ENCODE measurements around the gene NCF4. TPM values are rescaled to one million over a fixed set of nuclear protein-coding genes. Genes with fewer than 3 reads are reported as not detected.

NCF4 gene
- total RNA-seq, 4 donors from 2014 or later = 4.4 to 175 (median 13.0) TPM

GRCh38 chr22:36856121-36856791 lies 4.5 kb upstream of the NCF4 start:
- Histone ChIP-seq H3K27ac (no peak overlapping the region), H3K36me3 (no peaks in the 10 kb centered on the region), H3K4me3 (peak overlapping the region in 1 of 4 donors; percentile 10), H3K4me1 (no peaks in the 10 kb centered on the region), H3K9me3 (no peaks in the 10 kb centered on the region), H3K27me3 (no peaks in the 10 kb centered on the region)
- peak; percentile 88 to 95 (median 95) for DNase-seq
- TF ChIP-seq, protein P1, sequence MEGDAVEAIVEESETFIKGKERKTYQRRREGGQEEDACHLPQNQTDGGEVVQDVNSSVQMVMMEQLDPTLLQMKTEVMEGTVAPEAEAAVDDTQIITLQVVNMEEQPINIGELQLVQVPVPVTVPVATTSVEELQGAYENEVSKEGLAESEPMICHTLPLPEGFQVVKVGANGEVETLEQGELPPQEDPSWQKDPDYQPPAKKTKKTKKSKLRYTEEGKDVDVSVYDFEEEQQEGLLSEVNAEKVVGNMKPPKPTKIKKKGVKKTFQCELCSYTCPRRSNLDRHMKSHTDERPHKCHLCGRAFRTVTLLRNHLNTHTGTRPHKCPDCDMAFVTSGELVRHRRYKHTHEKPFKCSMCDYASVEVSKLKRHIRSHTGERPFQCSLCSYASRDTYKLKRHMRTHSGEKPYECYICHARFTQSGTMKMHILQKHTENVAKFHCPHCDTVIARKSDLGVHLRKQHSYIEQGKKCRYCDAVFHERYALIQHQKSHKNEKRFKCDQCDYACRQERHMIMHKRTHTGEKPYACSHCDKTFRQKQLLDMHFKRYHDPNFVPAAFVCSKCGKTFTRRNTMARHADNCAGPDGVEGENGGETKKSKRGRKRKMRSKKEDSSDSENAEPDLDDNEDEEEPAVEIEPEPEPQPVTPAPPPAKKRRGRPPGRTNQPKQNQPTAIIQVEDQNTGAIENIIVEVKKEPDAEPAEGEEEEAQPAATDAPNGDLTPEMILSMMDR (IDR thresholded peaks at IDR 0.05) = peak; percentile 100
- no peak for TF ChIP-seq POLR2A (IDR thresholded peaks at IDR 0.05)

- Histone ChIP-seq H3K4me3 (peak overlapping the region in 1 of 4 donors; percentile 10), H3K9me3 (no peaks in the 10 kb centered on the region), H3K4me1 (no peaks in the 10 kb centered on the region), H3K27ac (no peak overlapping the region), H3K36me3 (no peaks in the 10 kb centered on the region), H3K27me3 (no peaks in the 10 kb centered on the region)
- no peak for DNase-seq
- TF ChIP-seq, protein P1 (IDR thresholded peaks at IDR 0.05) = no peak
- no peak for TF ChIP-seq POLR2A (IDR thresholded peaks at IDR 0.05)
Measured at GRCh38 chr22:36856792-36857135, 4.0 kb upstream of the NCF4 start.

GRCh38 chr22:36858156-36858555 lies 2.6 kb upstream of the NCF4 start:
- H3K4me1 ChIP-seq = no peaks in the 10 kb centered on the region
- no peak for DNase-seq
- H3K27ac ChIP-seq = no peak overlapping the region
- H3K9me3 ChIP-seq = no peaks in the 10 kb centered on the region
- H3K27me3 ChIP-seq = no peaks in the 10 kb centered on the region
- H3K36me3 ChIP-seq = no peaks in the 10 kb centered on the region
- H3K4me3 ChIP-seq = no peak overlapping the region
- TF ChIP-seq, protein P1 (IDR thresholded peaks at IDR 0.05) = no peak
- TF ChIP-seq POLR2A (IDR thresholded peaks at IDR 0.05) = no peak

DNA sequence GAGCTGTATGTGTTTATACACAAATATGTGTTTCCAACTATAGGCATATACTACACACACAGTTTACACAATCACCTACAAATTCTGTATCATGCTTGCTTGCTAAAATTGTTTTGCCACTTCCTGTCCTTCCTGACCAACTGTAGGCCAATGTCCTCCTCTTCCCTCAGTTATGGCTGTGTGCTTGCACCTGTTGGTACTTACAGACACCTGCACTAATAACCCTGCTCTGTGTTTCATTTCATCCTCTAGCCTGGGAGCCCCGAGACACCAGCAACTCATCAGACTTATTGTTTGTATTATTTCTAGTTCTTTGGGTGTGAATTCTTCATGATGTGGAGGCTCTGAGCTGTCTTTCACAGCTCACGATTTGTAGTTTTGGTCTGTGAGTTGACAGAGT lies 1.8 kb upstream of the NCF4 start:
- no peak for DNase-seq
- Histone ChIP-seq H3K27ac (peak overlapping the region in 1 of 4 donors; percentile 82), H3K9me3 (no peaks in the 10 kb centered on the region), H3K36me3 (no peaks in the 10 kb centered on the region), H3K27me3 (no peaks in the 10 kb centered on the region), H3K4me3 (no peak overlapping the region), H3K4me1 (no peaks in the 10 kb centered on the region)
- TF ChIP-seq, protein P1 (IDR thresholded peaks at IDR 0.05) = no peak
- no peak for TF ChIP-seq POLR2A (IDR thresholded peaks at IDR 0.05)

- H3K4me3 ChIP-seq = no peak overlapping the region
- no peak for DNase-seq
- TF ChIP-seq, protein P1 (IDR thresholded peaks at IDR 0.05) = no peak
- TF ChIP-seq POLR2A (IDR thresholded peaks at IDR 0.05) = no peak
- H3K27ac ChIP-seq = peak overlapping the region in 3 of 4 donors; percentile 33 to 82 (median 68)
- no peaks in the 10 kb centered on the region for H3K27me3 ChIP-seq
- no peaks in the 10 kb centered on the region for H3K4me1 ChIP-seq
- no peaks in the 10 kb centered on the region for H3K36me3 ChIP-seq
- H3K9me3 ChIP-seq = no peaks in the 10 kb centered on the region
Measured at GRCh38 chr22:36860017-36860416, 789 bp upstream of the NCF4 start.
